ENCODE results near the gene RUBCN.
"Not testable (repeated sequence)": the region's sequence is repeated elsewhere in the genome, so short reads cannot be mapped to it uniquely, and the experiment has no call there.

RUBCN gene

DNA sequence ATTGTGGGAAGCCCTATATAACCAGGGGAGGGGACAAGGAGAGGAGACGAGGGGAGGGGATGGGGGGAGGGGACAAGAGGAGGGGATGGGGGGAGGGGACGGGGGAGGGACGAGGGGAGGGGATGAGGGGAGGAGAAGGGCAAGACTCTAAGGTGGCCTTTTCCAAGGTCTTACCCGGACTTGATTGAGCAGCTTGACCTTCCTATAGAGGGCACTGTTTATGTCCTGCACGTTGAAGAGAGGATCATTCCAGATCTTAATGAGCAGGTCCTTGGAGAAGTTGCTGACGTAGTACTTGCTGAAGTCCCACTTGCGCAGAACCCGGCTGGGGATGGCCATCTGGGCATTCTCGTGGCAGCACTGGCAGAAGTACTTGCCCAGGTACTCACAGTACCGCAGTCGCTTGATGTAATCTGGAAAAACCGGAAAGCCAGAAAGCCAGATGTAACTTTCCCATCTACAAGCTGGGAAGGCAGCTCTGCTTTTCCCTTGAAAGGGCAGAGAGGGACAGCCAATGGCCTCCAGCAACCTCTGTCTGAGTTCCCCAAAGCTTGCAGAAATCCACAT, 55.7 kb downstream of the RUBCN start:
- DNase-seq = no peak

DNA sequence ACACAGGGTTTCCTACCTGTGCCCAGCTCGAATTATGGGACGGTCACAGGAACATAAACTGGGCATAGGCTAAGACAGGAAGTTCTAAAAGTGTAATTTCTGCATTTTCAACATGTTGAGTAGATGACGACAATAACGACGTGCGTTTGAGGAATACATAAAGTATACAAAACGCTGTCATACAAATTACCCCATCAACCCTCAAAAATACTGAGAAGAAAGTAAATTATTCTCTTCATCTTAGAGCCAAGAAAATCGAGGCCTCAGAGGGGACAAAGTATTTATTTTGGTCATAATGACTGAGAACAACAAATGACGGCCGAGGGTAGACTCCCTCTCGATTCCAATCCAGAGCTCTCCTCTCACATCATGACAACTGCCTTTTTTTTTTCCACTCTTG, 60.8 kb downstream of the RUBCN start:
- DNase-seq = no peak

DNA sequence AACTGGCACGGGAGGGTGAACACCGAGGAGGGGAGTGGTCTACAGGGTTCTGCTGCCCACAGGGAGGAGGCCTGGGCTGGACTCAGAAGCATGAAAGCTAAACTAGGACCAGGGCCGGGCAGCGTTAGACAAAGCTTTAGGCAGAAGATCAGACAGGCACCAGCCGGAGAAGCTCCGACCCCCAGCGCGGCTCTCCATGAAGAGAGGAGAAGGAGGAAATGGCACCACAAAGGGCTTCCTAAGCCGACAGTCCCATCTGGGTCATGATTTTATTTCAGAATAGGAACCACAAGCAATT, 61.2 kb downstream of the RUBCN start:
- no peak for DNase-seq

DNA sequence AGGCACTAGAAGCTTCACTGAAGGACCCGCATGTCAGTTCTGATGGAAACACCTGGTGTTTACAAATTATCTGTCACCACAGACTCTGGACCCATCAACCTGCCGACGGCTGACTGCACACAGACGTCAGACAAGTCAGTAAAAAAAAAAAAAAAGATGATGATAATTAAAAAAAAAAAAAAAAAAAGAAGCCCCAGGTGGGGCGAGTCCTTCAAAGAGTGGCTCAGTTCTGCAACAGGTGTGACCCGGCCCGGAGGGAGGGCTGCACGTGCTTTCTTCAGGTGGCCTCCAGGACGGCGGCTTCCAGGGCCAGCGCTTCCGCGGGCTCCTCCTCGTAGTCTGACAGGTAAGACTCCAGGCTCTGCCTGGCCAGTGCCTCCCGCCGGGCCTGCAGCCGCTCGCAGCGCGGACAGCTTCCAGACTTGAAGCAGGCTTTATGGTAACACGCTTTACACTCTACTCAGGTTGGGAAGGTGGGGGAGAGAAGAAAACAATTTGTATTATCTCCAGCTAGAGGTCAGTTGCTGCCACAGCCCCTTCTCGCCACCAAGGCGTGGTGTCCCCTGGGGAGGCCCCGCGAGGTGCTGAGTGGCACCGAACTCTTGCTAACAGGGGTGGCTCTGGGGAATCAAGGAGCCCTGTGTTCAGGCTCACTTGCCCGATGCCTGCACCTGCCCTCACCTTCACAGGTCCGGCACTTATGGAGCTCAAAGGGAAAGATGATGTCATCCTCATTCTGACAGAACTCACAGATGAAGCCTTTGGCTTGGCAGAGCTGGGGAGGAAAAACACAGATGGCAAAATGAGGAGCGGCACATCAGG, 61.8 kb downstream of the RUBCN start:
- no peak for DNase-seq

DNA sequence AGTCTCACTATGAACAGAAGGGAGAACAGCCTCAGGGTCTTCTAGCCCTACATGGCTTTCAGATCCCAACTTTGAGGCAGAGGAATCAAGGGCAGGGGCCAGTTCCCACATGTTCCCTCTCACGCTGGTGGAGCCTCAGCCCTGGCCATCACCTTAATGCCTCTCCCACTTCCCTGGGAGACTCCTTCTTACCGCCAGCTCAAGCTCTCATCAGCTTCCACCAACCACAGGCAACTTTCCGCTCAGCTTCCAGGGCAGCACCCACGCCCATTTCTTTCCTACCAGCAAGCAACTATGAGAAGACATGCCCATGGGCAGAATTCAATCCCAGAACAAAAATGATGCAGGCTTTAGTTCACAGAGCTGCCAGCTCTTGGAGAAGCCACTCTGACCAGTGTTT, 63.5 kb downstream of the RUBCN start:
- DNase-seq = no peak

DNA sequence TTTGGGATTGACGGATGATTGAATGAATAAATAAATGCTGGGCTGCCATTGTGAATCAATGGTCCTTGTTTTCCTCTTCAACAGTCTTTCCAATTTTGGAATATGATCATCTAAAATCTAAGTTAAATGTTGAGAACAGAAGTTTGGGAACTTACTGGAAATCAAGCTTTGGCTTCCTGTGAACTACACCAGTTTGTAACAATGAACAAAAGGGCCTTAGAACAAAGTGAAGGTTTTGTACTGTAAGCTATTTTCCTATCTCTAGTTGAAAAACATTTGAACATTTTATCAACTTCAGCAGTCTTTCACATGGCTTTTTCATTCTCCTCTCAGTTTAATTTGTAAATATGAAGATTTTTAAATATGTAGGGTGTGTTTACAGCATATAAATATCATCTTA, 66.3 kb downstream of the RUBCN start:
- DNase-seq = no peak

DNA sequence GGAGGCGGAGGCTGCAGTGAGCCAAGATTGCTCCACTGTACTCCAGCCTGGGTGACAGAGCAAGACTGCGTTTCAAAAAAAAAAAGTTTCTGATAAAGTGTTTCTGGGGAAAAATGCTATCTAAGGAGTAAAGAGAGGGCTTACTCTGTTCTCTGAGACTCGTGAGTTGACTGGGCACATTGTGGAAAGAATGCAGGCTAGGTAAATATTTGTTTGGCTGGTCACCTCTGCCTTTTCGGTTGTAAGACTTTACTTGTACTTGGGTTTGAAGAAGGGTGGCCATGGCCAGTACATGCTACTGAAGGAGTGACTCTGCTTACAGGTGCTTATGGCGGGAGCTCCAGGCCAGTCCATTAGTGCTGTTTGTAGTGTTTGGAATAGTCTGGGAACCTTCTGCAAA, 68.7 kb downstream of the RUBCN start:
- DNase-seq = no peak

DNA sequence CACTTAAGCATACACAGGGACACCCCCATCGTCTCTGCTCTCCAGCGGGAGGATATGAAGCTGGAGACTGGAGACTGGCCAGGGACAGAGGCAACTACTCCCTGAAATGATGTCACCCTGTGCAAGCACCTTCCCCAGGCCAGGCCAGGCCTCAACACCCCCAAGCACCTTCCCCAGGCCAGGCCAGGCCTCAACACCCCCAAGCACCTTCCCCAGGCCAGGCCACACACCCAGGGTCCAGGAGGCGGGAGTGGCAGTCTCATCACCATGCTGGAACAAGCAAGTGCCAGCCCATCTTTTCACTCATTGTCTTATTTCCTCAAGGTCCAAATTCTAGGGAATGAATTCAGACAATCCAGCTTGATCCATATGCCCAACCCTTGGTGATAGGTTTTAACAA, 69.4 kb downstream of the RUBCN start:
- DNase-seq = not testable (repeated sequence)

DNA sequence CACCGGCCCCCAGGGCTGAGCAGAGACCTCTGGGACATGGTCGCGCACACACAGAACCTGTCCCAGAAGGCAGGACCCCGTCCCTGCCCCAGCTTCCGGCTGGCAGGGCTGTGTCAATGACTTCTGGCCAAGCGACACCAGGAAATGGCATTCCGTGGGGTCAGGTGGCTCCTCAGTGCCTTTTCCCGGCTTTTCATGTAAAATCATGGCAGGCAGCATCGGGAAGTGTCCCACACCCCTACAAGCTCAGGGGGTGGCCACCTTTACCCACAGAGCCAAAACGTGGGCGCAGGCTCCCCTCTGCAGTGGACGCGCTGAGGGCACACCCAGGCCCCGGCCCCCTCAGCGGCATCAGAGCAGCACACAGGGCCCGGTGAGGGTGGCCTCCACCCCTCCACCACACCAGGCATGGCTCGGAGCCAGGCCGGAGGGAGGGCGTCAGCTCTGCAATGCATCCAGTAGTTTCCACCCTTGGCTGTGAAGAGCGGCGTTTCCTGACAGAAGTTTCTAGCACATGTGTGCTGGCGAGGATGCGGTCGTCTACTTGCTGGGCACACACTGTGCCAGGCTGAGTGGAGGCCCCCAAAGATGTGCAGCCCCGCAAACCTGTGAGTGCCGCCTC, 70.4 kb downstream of the RUBCN start:
- not testable (repeated sequence) for DNase-seq

DNA sequence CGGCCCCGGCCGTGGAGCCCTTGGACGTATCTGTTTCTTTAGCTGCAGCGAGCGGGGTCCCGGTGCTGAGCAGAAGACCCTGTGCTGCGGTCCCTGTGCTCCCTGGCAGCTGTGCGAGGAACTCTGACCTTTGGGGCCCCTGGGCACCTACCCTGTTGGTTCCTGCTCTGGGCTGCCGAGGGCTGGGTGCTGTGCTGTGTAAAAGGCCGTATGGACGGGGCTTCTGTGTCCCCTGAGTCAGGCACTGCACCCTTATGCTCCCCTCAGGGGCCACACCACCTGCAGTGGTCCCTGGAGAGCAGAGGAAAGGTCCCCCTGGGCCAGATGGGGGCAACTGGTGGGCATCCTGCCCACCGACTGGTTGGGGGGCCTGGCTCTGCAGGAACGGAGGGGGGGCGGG, 71.2 kb downstream of the RUBCN start:
- DNase-seq = not testable (repeated sequence)

DNA sequence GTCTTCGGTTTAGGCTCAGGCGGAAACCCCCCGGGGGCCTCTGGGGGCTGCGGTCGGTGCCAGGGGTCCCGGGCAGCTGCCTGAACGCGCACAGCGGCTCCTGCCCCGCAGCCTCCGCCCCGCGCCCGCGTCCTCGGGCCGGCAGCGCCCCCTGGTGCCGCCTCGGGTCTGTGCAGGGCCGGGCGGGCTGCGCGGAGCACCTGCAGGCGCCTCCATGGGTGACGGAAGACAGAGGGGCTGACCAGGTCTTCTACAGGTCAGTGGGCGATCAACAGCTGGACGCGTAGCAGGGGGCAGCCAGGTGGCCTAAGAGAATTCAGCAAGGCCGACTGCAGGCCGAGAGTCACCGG, 71.6 kb downstream of the RUBCN start:
- not testable (repeated sequence) for DNase-seq

DNA sequence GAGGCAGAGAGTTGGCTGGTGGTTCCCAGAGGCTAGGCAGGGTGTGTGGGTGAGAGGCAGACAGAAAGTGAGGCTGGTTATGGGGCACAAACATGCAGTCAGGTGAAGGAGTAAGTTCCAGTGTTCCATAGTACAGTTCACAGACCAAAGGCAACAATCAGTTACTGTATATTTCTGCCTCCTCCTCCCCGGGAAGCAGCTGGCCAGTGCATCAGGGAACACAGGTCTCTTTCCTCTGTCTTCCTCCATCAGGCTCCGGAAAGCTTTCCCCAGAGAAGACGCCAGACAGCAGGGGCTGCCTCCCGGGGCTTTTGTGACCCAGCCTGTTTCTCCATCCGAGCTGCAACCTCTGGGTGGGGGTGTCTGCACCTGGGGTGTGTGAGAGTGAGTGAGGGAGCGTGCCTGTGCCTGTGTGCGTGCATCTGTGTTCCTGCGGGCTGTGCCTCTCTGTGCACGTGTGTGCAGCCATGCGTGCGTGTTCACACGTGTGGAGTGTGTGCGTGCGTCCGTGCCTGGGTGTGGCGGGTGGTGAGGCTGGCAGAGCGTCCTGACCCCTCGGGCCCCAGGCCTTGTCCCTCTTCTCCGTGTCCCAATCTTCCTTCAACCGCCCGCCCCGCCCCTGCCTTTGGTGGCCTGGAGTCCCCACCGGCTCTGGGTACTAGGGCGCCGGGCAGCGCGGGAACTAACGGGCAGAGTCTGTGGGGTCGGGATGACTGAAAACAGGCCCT, 72.1 kb downstream of the RUBCN start:
- DNase-seq = peak; percentile 20

DNA sequence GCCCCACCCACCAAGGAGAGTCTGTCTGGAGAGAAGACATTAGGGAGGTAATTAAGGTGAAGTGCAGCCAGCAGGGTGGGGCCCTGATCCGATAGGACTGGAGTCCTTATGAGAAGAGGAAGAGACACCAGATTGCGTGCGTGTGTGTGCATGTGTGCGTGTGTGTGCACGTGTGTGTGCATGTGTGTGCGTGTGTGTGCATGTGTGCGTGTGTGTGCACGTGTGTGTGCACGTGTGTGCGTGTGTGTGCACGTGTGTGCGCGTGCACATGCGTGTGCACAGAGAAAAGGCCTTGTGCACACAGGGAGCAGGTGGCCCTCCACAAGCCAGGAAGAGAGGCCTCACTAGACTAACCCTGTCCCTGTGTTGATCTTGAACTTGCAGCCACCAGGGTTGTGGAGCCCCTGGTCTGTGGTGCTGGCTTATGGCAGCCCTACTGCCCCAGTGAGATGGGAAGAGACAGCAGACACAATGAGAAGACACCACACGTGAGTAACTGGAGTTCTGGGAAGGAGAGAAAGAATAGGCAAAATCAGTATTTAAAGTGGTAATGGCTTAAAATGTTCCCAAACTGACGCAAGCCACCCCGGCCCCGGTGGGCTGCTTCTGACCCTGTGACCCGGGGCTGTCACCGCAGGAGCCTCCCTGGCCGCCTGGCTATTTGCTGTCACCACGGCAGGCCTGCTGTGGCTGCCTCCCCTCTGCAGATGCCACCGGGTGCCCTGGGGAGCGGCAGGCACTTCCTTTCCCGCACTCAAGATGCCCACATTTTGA, 73.2 kb downstream of the RUBCN start:
- not testable (repeated sequence) for DNase-seq

DNA sequence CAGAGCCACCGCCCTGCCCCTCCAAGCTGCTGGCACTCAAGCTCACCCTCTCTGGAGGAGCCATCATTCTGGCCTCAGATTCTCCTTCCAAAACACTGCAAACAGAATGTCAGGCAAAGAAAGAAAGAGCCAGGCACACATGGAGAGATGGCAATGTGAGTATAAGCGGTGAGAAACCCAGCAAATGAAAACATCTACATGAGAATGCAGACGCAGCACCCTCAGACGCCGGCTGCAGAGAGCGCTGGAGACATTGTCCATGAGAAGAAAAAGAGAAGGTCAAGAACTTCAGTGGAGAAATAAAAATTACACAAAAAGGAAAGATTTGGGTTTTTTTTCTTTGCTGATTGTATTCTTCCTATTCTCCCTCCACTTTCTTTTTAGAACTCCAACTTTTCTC, 74.4 kb downstream of the RUBCN start:
- DNase-seq = not testable (repeated sequence)

DNA sequence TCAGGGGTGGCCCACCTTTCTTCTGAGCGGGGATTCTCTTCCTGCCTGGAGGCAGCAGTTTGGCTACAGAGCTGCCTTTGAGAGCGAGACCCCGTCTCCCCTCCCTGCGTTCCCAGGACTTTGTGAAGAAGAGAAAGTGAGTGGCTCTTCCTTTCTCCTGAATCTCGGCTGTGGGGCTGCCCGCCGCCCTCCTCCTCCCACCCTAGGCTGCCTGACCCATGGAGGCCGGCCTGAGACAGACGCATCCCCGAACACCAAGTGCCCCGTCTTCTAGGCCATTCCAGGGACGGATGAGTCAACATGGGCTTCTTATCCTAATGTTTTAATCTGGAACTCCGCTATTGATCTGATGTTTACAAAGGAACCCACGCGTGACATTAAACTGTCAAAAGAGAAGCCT, 74.8 kb downstream of the RUBCN start:
- not testable (repeated sequence) for DNase-seq

DNA sequence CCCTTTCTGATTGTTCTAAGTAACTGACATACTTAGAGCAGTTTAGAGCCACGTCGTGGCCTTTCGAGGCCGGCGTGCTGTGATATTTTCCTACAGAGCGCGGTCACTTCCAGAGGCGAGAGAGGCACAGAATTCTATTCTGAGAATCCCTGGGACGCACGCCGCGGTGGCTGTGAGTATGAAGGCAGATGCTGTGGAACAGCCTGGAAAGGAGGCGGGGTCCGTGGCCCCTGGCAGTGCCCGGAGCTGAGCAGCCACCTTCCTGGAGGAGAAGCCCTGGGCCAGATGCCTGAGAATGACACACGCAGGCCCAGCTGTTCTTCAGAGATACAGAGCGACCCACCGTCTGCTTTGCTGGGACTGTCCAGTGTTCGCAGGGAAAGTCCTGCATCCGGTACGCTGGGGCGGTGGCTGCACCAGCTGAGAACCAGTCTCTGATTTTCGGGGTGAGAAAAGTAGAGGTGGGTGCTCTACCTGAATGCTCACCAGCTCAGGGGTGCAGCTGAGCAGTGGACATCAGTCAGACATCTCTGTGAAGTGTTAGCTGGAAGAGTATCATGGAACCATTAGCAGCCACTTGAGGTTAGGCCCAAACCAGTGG, 75.4 kb downstream of the RUBCN start:
- not testable (repeated sequence) for DNase-seq

DNA sequence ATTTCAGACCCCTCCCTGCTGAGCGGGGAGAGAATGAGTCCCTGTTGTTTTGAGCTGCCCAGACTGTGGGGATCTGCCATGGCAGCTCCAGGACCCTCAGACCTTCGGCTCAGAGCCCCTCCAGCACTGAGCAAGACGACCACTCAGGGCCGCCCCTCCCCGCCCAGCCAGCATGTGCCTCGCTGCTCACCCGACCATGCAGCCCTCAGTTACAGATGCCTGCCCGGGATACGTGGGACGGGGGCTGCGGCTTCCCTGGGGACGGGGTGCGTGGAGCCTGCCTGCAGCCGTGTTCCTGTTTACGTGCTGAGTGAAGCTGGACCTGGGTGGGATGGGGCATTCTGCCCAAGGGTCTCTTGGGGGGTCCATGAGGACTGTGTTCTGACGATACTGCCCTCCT, 77.0 kb downstream of the RUBCN start:
- DNase-seq = not testable (repeated sequence)

DNA sequence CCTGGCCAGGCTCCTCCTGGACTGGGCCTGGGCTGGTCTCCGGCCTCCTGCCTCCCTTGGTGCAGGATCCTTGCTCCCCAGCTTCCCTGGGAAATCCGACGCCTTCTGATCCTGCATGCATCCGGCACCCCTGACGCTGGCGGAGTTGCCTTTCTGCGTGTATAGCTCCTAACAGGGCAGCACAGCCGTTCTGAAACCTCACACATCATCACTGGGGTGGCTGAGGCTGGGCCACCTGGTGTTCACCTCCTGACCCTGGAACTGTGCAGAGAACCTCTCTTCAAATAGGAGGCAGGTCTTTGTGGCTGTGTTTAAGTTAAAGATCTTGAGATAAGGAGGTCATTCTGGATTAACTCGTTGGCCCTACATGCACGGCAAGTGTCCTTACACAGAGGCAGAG, 77.6 kb downstream of the RUBCN start:
- DNase-seq = not testable (repeated sequence)

DNA sequence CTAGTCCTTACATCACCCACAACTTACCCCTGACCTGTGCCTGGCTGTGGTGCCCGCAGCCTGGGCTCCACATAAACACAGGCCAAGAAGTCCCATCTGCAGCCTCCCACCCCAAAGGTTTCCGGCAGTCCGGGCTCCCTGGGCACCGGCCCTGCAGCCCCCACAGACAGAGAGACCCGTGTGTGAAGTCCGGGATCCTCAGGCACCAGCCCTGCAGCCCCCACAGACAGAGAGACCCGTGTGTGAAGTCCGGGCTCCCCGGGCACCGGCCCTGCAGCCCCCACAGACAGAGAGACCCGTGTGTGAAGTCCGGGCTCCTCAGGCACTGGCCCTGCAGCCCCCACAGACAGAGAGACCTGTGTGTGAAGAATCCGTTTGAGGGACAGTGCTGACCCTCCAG, 78.0 kb downstream of the RUBCN start:
- not testable (repeated sequence) for DNase-seq

DNA sequence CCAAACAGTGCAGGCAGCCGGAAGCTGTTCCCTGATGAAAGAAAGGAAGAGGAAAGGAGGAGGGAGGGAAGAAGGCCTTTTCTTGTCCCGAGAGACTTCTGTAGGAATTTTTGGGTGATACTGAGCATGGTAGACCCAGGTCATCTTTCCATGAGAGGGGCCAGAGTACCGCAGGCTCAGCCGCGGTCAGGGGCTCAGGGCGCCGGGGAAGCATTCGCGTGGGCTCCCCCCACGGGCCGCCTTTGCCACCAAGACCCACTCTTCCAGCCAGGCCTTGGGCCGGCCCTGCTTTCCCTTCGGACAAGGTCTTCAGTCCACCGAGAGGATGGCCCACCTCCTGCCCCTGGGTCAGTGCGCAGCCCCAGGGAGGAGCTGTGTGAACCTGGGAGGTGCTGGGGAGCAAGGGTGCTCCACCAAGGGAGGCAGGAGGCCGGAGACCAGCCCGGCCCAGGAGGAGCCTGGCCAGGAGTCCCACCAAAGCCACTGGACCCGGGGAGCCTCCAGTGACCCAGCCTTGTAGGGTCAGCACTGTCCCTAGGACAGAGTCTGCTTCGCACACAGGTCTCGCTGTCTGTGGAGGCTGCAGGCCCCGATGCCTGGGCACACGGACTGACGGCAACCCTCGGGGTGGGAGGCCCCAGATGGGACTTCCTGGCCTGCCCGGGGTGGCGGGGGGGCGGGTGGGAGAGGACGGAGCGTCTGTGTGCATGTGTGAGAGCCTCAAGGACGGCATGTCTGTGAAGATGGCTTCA, 79.0 kb downstream of the RUBCN start:
- DNase-seq = not testable (repeated sequence)

DNA sequence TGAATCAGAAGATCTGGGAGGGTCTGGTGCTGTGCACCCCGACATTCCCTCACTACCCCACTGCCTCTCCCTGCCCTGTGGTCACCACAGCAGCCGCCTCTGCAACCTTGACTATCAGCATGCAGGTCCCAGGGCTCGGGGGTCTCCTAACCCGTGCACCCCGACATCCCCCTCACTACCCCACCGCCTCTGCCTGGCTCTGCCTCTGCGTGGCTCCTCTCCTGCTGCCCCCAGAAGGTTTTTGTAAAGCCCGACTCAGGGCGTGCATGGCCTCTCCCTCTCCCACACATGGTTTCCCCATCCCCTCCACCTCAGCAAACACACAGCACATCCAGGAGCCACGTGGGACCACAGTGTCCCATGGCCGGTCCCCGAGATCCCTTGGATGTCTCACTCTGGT, 79.7 kb downstream of the RUBCN start:
- DNase-seq = not testable (repeated sequence)

DNA sequence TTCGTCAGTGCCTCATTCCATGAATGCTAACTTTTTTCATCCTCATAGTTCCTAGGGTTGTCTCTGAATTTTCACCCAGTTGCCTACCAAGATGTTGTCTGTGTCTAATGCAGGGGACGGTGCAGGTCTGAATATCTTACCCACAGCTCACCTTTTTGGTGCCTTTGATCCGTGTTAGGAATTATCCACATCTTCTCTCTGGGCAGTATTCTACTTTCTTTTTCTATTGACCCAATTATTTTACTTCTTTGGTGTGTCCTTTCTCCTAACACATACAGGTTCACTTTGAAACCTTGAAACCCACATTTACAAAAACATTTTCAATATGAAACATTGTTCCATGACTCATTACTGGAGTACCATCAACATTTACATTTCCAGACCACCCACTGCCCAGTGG, 80.6 kb downstream of the RUBCN start:
- DNase-seq = not testable (repeated sequence)

Data from CD4-positive, alpha-beta T cell treated with Interleukin-17A for 1 hour (primary cell).